LNCaP clone FGC (cell line): ENCODE measurements around the gene GATD1.
"Not testable (repeated sequence)": the region's sequence is repeated elsewhere in the genome, so short reads cannot be mapped to it uniquely, and the experiment has no call there.

ENCODE experiments used
- DNase-seq: peaks from one replicate; pipeline ENCODE4 v3.0.0-alpha.2; 2011; ENCODE audit warnings: low read depth
- H3K4me3 ChIP-seq: 2 replicates; pipeline ENCODE4 v1.5.1; 2011; ENCODE audit warnings: mild to moderate bottlenecking, low read depth, low read length, control low read depth
- TF ChIP-seq, protein P1 (sequence below): IDR thresholded peaks from 2 replicates; pipeline ENCODE4 v1.5.1; 2012; ENCODE audit warnings: mild to moderate bottlenecking; ENCODE audit not compliant: control insufficient read depth, insufficient read depth; ENCODE audit errors: extremely low read depth

Gene GATD1

DNA sequence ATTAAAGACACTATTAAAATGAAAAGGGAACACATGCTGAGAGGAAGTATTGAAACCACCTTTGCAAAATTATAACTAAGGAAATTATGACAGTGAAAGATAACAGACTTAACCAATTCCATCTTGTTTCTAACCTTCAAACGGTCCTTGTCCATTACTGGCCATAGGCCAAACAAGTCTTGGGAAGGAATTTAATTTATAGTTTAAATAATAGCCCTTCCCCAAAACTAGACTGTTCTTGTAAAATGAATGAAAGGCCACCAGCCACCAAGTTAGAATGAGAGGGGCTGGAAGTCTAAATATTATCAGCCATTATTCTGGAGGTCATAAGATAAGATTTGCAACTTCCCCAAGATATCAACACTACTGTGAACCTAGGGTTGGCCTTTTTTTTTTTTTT, 31.9 kb downstream of the GATD1 start:
- TF ChIP-seq, protein P1, sequence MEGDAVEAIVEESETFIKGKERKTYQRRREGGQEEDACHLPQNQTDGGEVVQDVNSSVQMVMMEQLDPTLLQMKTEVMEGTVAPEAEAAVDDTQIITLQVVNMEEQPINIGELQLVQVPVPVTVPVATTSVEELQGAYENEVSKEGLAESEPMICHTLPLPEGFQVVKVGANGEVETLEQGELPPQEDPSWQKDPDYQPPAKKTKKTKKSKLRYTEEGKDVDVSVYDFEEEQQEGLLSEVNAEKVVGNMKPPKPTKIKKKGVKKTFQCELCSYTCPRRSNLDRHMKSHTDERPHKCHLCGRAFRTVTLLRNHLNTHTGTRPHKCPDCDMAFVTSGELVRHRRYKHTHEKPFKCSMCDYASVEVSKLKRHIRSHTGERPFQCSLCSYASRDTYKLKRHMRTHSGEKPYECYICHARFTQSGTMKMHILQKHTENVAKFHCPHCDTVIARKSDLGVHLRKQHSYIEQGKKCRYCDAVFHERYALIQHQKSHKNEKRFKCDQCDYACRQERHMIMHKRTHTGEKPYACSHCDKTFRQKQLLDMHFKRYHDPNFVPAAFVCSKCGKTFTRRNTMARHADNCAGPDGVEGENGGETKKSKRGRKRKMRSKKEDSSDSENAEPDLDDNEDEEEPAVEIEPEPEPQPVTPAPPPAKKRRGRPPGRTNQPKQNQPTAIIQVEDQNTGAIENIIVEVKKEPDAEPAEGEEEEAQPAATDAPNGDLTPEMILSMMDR: no peak
- no peak overlapping the region for H3K4me3 ChIP-seq
- no peak for DNase-seq

DNA sequence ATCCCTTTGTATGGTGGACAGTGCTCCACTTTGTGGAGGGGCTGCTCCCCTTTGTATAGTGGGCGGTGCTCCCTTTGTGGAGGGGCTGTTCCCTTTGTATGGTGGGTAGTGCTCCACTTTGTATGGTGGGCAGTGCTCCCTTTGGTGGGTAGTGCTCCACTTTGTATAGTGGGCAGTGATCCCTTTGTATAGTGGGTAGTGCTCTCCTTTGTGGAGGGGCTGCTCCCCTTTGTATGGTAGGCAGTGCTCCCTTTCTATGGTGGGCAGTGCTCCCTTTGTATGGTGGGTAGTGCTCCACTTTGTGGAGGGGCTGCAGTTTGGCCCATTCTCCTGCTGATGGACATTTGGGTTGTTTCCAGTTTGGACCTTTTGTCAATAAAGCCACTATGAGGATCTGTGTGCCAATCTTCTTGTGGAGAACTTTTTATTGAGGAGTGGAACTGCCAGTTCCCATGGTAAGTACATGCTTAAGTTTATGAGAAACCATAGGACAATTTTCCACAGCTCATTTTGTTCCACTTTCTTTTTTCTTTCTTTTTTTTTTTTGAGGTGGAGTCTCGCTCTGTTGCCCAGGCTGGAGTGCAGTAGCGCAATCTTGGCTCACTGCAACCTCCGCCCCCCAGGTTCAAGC, 34.6 kb downstream of the GATD1 start:
- H3K4me3 ChIP-seq: no peak overlapping the region
- peak; percentile 57 for DNase-seq
- TF ChIP-seq, protein P1: no peak

DNA sequence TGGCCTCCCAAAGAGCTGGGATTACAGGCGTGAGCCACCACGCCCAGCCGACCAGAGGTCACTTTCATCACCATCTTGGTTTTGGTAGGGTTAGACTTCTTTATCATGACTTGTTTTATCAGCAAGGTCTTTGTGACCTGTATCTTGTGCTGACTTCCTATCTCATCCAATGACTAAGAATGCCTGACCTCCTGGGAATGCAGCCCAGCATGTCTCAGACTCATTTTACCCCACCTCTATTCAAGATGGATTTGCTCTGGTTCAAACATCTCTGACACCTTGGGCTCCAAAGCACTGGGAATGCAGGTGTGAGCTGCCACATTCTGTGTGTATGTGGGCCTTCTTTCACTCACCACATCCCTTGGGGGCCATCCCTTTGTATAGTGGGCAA, 35.1 kb downstream of the GATD1 start:
- TF ChIP-seq, protein P1: no peak

DNA sequence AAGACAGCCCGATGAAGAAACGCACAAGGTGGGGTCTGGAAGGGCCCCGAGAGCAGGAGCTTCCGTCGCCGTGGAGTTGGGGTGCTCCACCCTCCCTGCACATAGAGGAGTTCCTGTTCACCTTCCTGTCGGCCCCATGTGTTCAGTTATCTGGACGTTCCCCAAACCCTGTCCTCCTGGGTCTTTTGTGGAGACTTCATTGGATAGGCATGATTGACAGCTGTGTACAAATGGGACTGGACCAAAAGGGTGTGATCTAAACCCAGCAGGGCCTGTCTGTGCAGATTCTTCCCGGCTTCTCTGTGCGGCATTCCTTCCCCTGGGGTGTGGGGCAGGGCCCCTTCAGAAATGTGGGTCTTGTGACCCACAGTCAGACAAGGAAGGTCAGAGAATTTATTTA, 39.4 kb downstream of the GATD1 start:
- H3K4me3 ChIP-seq, DNase-seq: not testable (repeated sequence)

More for the DNA sequence above, 35.1 kb downstream of the GATD1 start:
- no peak for DNase-seq
- no peak overlapping the region for H3K4me3 ChIP-seq

GRCh38 chr11:737366-737765, 39.9 kb downstream of the GATD1 start:
- TF ChIP-seq, protein P1: no peak
- no peak overlapping the region for H3K4me3 ChIP-seq
- DNase-seq: no peak

DNA sequence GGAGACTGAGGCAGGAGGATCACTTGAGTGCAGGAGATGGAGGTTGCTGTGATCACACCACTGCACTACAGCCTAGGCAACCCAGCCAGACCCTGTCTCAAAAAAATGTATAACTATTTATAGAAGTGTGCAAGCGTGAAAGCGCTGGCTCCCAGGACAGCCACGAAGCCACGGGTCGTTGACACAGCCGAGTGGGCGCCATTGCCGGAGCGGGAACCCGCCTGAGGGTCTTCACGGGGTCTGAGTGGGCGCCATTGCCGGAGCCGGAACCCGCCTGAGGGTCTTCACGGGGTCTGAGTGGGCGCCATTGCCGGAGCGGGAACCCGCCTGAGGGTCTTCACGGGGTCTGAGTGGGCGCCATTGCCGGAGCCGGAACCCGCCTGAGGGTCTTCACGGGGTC, 42.7 kb downstream of the GATD1 start:
- not testable (repeated sequence) for DNase-seq, H3K4me3 ChIP-seq

DNA sequence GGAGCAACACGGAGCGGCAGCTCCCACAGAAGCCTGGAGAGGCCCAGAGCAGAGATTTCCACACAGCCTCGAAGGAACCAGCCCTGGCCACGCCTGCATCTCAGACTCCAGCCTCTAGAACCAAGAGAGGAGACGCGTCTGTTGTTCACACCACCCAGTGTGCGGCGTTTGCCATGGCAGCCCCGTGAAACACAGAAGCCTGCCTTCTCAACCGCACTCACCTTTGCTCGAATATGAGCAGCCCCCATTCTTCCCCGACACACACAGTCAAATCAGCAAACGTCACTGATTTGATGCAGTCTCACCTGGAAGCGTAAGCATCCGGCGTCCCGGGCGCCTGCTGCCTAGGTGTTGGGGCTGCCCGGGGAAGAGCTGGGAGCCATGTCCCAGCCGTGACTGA, 44.2 kb downstream of the GATD1 start:
- TF ChIP-seq, protein P1: no peak
- no peak overlapping the region for H3K4me3 ChIP-seq
- no peak for DNase-seq

DNA sequence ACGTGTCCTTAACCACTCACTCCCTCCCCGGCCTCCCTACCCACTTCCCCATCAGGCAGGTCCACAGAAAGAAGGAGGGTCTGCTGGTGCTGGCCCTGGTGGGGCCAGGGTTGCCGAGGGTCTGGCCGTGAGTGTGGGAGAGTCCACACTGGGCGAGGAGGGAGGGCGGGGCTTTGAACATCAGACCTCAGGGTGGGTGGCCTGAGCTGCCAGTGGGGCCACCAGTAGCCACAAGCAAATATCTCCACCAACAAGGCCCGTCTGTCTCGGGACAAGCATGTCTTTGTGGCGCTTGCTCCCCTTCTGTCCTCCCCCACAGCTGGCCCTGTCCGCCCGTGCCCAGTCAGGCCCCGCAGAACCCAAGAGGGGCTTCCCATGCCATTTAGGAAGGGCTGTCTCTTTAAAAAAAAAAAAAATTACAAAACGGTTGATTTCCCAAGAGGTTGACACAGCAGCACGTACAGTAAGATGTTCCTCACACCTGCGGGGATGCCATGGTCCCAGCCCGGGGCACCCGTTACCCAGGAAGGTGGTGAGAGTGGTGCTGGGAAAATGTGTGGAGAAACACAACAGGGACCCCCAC, 47.7 kb downstream of the GATD1 start:
- no peak for DNase-seq
- TF ChIP-seq, protein P1: no peak
- H3K4me3 ChIP-seq: no peak overlapping the region
